Epidermal melanocyte (primary cell): ENCODE data around the gene TMEM179.
"Not testable (repeated sequence)": the region's sequence is repeated elsewhere in the genome, so short reads cannot be mapped to it uniquely, and the experiment has no call there.

ENCODE experiments used
- DNase-seq: peaks from one replicate; pipeline ENCODE4 v3.0.0; 2011; ENCODE audit warnings: low spot score; ENCODE audit not compliant: insufficient read length

The TMEM179 gene

DNA sequence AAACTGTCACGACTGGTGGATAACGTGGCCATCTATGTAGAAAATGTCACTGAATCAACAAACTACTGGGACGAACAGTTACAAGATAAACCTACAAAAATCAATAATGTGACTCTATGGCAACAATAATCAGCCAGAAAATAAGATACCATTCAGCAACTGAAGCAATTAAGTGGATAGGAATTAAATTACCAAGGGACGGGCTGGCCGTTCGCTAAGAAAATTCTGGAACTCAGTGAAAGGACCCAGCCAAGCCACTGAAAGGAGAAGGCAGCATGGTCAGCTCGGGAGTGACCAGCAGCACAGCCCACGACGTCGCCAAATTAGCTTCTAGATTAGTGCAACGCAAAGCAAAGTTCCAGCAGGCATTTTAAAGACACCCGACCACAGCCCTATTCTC is 33.6 kb upstream of the TMEM179 start:
- DNase-seq, result no peak

GRCh38 chr14:104637546-104638003 is 33.0 kb upstream of the TMEM179 start:
- DNase-seq, result no peak

DNA sequence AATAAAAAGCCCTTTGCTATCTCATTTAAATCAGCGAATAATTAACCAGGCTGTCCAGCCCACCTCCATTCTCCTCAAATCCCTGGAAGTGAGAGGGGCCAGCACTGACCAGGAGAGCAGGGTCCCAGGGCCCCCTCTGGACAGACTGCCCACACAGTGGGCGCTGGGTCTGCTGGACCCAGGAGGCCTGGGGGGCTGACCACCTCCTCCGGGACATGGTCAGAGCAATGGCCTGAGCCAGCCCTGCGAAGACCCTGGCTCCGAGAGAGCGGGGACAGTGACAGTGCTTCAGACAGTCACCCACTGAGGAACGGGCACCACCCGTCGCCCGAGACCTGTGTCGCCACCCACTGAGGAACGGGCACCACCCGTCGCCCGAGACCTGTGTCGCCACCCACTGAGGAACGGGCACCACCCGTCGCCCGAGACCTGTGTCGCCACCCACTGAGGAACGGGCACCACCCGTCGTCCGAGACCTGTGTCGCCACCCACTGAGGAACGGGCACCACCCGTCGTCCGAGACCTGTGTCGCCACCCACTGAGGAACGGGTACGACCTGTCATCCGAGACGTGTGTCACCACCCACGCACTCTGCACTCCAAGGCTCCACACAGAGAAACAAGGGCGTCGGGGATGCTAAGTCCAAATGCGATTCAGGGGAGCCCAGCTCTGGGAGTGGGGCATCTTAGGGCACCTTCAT is 32.4 kb upstream of the TMEM179 start:
- DNase-seq, result not testable (repeated sequence)

- DNase-seq, result no peak
Measured at GRCh38 chr14:104636131-104636530, 31.6 kb upstream of the TMEM179 start.

GRCh38 chr14:104635717-104636116 is 31.1 kb upstream of the TMEM179 start:
- DNase-seq, result no peak

- DNase-seq, result no peak
Measured at GRCh38 chr14:104634886-104635570, 30.5 kb upstream of the TMEM179 start.

DNA sequence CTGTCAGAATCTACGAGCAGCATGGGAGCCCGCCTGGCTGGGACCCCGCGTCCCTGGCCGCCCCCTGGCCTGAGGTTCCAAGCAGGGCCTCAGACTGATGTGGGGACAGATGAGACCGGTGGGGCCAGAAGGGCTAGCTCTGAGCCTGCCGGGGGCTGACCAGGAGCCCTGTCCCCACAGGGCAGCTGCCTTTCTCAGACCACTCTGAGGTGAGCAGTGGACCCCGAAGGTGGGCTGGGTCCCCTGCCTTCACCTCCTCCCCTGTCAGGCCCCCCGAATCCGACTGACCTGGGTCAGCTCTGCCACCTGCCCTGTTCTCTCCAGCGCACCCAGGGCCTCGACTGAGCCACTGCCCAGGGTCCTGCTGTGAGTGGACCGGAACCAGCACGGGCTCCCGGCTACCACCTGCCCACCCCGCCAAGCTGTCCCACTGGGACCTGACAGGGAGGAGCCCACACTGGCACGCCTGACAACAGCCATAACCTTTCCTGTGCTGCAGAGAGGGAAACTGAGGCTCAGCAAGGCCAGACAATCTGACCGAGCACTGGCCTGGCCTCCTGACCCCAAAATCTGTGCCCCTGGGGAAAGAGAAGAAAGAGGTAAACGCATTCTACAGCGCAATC is 29.7 kb upstream of the TMEM179 start:
- no peak for DNase-seq

- no peak for DNase-seq
Measured at GRCh38 chr14:104633276-104634137, 28.9 kb upstream of the TMEM179 start.

- DNase-seq, result no peak
Measured at GRCh38 chr14:104632781-104633180, 28.2 kb upstream of the TMEM179 start.

DNA sequence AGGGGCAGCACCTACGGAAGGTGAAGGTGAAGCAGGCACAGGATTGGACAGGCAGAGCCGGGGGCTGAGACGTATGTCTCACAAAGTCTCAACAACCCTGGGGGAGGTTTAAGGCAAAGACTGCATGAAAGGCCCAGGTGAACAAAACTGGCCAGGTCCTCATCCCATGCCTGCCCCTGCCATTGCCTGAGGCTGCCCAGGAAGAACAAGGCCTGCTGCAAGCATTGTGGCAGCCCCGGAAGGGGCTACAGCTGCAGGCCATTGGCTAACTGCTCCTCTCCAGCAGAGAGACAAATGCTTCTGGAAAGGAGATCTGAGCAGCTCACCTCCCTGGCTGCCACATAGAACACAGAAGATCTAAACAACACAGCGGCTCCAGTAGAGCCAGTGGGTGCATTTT is 20.4 kb upstream of the TMEM179 start:
- no peak for DNase-seq

- no peak for DNase-seq
Measured at GRCh38 chr14:104614126-104614812, 9.7 kb upstream of the TMEM179 start.

DNA sequence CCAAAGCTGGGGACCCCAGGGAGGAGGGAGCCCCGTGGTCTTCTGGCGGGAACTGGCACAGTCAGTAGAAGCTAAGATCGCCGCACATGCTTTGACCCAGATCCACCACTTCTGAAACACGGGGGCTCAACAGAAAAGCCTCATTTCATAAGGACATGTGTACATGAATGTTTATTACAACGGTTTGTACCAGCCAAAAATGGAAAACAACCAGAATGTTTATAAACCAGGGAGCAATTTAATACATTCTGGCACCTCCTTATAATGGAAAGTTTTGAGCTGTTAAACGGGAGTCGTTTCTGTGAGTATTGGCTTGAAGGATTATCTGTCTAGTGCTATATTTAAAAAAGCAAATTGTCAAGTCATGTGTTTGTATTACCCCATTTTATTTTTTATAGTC is 7.3 kb upstream of the TMEM179 start:
- no peak for DNase-seq

- DNase-seq, result no peak
Measured at GRCh38 chr14:104610749-104611310, 6.3 kb upstream of the TMEM179 start.

DNA sequence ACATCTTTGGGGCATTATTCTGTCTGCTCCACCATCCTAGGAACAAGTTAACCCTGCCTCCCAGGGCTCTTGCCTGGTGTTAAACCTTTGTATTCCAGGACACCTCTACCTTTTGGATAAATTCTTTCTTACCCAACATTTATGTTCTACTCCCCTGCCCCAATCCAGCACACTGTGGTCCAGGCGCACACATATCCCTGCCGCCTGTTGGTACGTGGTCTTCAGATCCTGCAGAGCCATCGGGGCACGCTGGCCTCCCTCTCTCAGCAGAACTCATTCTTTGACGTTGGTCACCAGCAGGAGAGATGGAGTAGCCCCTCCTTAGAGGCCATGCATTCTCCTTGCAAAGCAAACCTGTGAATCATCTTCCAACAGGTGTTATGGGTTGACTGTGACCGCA is 5.1 kb upstream of the TMEM179 start:
- DNase-seq, result no peak

- no peak for DNase-seq
Measured at GRCh38 chr14:104603711-104604401, 716 bp downstream of the TMEM179 start.

GRCh38 chr14:104602933-104603325 is 1.6 kb downstream of the TMEM179 start:
- DNase-seq, result no peak

GRCh38 chr14:104602315-104602932 is 2.1 kb downstream of the TMEM179 start:
- DNase-seq, result no peak

DNA sequence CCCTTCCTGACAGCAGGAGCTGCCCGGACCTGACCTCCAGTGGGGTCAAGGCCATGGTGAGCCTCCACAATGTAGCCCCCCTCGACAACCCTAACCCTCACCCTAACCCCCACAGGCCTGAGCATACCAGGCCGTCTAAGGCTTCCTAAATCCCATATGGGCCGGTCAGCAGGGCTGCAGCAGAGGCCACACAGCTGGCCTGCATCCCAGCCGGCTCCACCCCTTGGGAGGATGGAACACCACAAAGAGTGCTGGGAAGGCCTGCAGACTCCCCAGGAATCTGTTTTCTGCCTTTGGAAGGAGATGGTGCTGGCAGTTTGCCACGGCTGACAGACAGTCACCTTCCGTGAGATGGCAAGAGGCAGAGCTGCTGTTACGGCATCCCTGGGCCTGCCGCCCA is 2.8 kb downstream of the TMEM179 start:
- DNase-seq, result no peak

- DNase-seq, result no peak
Measured at GRCh38 chr14:104600805-104601204, 3.8 kb downstream of the TMEM179 start.
